Activated CD4-positive, alpha-beta T cell treated with anti-CD3 and anti-CD28 coated beads for 36 hours (primary cell): ENCODE measurements around the gene ERBB3. TPM values are rescaled to one million over a fixed set of nuclear protein-coding genes. Genes with fewer than 3 reads are reported as not detected.

Source experiments
- ATAC-seq: fragments of 200-7000 bp; cut with Tn5 transposase; one replicate; pipeline ENCODE4 v1.10.0; 2021; ENCODE audit warnings: mild to moderate bottlenecking, moderate library complexity
- CTCF ChIA-PET: fragments of 350-600 bp; sonication (Branson Sonifier 250); formaldehyde crosslinking; loops from one replicate; lab custom pipeline; 2021; ENCODE audit warnings: antibody characterized with exemption; lab: Charles Lee
- POLR2A ChIA-PET: fragments of 350-600 bp; sonication (Branson Sonifier 250); formaldehyde crosslinking; loops from one replicate; lab custom pipeline; 2021; ENCODE audit warnings: antibody characterized with exemption, inconsistent platforms; lab: Charles Lee
- DNase-seq: peaks from one replicate; pipeline ENCODE4 v3.0.0-alpha.2; 2020
- H3K27ac Mint-ChIP-seq: one replicate; pipeline ENCODE4 v1.8.0; 2021; ENCODE audit warnings: mixed read lengths
- H3K27me3 Mint-ChIP-seq: one replicate; pipeline ENCODE4 v1.8.0; 2021; ENCODE audit warnings: mixed read lengths
- H3K36me3 Mint-ChIP-seq: one replicate; pipeline ENCODE4 v1.8.0; 2021; ENCODE audit warnings: low read depth, mixed read lengths
- H3K4me1 Mint-ChIP-seq: one replicate; pipeline ENCODE4 v1.8.0; 2021; ENCODE audit warnings: mixed read lengths
- H3K4me3 Mint-ChIP-seq: one replicate; pipeline ENCODE4 v1.8.0; 2021; ENCODE audit warnings: mild to moderate bottlenecking, moderate library complexity, mixed read lengths
- H3K9me3 Mint-ChIP-seq: one replicate; pipeline ENCODE4 v1.8.0; 2021; ENCODE audit warnings: low read depth, mixed read lengths
- intact Hi-C, 2 experiments: fragments of 100-400 bp; cut with DNase I in 1 of 2; cut with micrococcal nuclease in 1 of 2; formaldehyde crosslinking; loops; one replicate each; pipeline versions ENCODE4 v1.14.2 to v1.15.1; 2022 to 2024; cut with DNase I, micrococcal nuclease
- total RNA-seq, 2 experiments: library from RNA; stranded (reverse); gene quantifications; one replicate each; pipeline ENCODE4 v1.2.3, GENCODE V29; 2021

The ERBB3 gene
- total RNA-seq, 2 experiments from 2014 or later = 0.32 to 0.57 TPM

DNA sequence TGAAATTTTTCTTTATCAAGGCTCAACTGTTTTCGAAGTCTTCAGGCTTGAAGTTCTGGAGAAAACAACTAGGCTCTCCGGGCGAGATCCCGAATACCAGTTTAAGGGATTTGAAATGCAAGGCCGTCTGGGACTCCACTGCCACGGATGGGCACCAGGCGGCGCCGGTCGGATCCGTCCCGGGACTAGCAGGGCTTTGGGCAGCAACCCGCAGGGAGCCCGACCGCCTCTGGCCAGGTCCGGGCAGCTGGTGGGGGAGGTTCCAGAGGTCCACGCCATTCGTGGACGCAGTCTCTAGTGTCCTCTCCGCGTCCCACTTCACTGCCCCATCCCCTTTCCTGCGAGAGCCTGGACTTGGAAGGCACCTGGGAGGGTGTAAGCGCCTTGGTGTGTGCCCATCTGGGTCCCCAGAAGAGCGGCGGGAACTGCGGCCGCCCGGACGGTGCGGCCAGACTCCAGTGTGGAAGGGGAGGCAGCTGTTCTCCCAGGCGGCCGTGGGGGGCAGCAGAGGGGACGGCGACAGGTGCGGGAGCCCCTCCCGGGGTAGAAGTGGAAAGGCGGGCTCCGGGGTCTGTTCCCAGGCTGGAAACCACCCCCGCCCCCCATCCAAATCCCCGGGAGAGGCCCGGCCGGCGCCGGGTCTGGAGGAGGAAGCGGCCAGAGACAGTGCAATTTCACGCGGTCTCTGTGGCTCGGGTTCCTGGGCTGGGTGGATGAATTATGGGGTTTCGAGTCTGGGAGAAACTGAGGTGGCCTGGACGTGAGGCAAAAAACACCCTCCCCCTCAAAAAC, 838 bp upstream of the ERBB3 start:
- peaks cover 8% of the 10 kb centered on the region for H3K4me1 Mint-ChIP-seq
- peak overlapping the region; percentile 74 for H3K4me3 Mint-ChIP-seq
- H3K27ac Mint-ChIP-seq = no peak overlapping the region
- POLR2A ChIA-PET = no interaction called here
- peak; percentile 76 for DNase-seq
- H3K36me3 Mint-ChIP-seq = no peaks in the 10 kb centered on the region
- H3K27me3 Mint-ChIP-seq = peaks cover 6% of the 10 kb centered on the region
- peak; percentile 42 for ATAC-seq
- intact Hi-C loops = loop anchor here in 1 of 2 experiments (1.0 kb wide), 2 partner anchors 25 to 39 kb away; partner anchors contain the start of genes PA2G4 and ZC3H10
- CTCF ChIA-PET = interaction anchor here (0.5 to 1.7 kb wide), 20 partner anchors 9 to 423 kb away, joined by 3 to 6 read pairs (median 3); partner anchors contain the start of genes PA2G4 and RNF41
- H3K9me3 Mint-ChIP-seq = no peaks in the 10 kb centered on the region

- ATAC-seq (no peak), DNase-seq (peak; percentile 16)
- H3K9me3 Mint-ChIP-seq = no peaks in the 10 kb centered on the region
- ChIA-PET CTCF (interaction anchor here (0.9 to 2.6 kb wide), 5 partner anchors 21 to 342 kb away, joined by 3 to 7 read pairs (median 4); no protein-coding TSS in a partner anchor), POLR2A (no interaction called here)
- H3K4me1 Mint-ChIP-seq = peaks cover 8% of the 10 kb centered on the region
- peak overlapping the region; percentile 74 for H3K4me3 Mint-ChIP-seq
- H3K36me3 Mint-ChIP-seq = no peaks in the 10 kb centered on the region
- H3K27ac Mint-ChIP-seq = no peak overlapping the region
- intact Hi-C loops = loop anchor here in 1 of 2 experiments (1.0 to 5.0 kb wide), 2 partner anchors 24 to 33 kb away; partner anchors contain the start of gene PA2G4
- H3K27me3 Mint-ChIP-seq = peaks cover 6% of the 10 kb centered on the region
Measured at GRCh38 chr12:56080556-56081138, 682 bp downstream of the ERBB3 start.

DNA sequence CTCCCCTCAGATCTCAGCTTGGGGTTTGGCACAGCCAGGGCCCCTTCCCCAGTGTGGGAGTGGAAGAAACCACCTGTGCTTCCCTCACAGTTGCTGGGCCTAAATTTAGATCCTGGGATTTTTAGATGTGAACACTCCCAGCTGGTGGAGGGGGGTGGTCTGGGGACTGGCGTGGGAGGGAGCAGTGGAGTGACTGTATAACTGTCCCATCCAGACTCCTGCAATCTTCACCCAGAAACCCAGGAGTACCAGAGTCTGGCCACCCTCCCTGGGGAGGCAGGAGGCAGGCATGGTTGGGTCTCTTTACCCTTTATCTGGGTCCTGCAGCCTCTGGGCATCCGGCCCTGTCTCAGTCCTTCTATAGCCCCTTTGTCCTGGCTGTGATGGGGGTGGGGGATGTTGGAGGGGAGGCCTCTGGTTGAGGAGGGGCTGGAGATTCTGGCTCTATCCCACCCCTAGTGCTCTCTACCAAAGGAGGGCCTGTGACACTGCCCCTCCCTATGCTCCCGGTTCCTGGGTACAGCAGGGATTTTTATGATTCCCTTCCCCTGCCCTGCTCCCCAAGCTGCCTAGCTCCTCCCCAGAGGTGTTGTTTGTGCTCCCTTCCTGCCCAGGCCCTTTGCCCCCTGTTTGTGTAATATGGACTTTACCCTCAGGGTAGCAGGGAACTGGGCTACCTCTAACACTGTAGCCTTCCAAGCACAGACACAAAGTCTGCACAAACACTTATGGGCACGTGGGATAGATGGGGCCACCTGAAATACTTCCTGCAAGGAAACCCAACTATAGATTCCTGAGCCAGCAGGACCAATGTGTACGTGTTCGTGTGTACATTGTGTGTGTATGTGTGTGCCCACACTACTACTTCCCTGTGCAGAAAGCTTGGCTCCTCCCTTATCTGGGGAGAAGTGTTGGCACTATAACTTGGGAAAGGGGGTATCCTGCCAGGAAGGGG, 1.7 kb downstream of the ERBB3 start:
- ChIA-PET POLR2A (no interaction called here), CTCF (interaction anchor here (0.7 to 2.6 kb wide), 5 partner anchors 22 to 544 kb away, joined by 3 to 7 read pairs (median 4); partner anchors contain the start of gene PA2G4)
- H3K27me3 Mint-ChIP-seq = peaks cover 6% of the 10 kb centered on the region
- no peak for ATAC-seq
- intact Hi-C loops = loop anchor here in 1 of 2 experiments (5.0 kb wide), 1 partner anchor 34 kb away; no protein-coding TSS in a partner anchor
- H3K4me1 Mint-ChIP-seq = peaks cover 8% of the 10 kb centered on the region
- no peaks in the 10 kb centered on the region for H3K36me3 Mint-ChIP-seq
- H3K9me3 Mint-ChIP-seq = no peaks in the 10 kb centered on the region
- H3K27ac Mint-ChIP-seq = no peak overlapping the region
- no peak for DNase-seq
- H3K4me3 Mint-ChIP-seq = no peak overlapping the region

- CTCF ChIA-PET = interaction anchor here (0.7 to 2.6 kb wide), 6 partner anchors 22 to 544 kb away, joined by 3 to 7 read pairs (median 4); partner anchors contain the start of gene PA2G4
- intact Hi-C loops = loop anchor here in 1 of 2 experiments (5.0 kb wide), 1 partner anchor 35 kb away; no protein-coding TSS in a partner anchor
- H3K36me3 Mint-ChIP-seq = no peaks in the 10 kb centered on the region
- POLR2A ChIA-PET = no interaction called here
- no peak for DNase-seq
- ATAC-seq = no peak
- H3K4me3 Mint-ChIP-seq = no peak overlapping the region
- peaks cover 6% of the 10 kb centered on the region for H3K27me3 Mint-ChIP-seq
- peaks cover 8% of the 10 kb centered on the region for H3K4me1 Mint-ChIP-seq
- H3K9me3 Mint-ChIP-seq = no peaks in the 10 kb centered on the region
- H3K27ac Mint-ChIP-seq = no peak overlapping the region
Measured at GRCh38 chr12:56082382-56082781, 2.4 kb downstream of the ERBB3 start.

DNA sequence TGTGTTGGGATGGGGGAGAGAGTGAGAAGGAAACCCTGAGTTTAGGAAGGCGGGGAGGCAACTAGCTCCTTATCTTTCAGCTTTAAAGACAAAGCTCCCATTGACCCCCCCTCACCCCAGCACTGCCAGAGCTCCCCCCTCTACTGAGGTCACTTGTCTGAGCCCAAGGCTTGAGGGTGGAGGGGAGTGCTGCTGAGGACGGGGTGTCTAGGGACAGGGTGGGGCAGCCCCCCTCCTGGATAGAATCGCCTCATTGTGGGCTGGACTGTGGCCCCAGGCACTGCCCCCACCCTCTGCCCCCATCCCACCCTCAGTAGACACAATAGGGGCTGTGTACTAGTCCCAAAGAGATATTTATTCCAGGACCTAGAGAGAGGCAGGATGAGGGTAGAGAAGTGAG, 3.0 kb downstream of the ERBB3 start:
- H3K27ac Mint-ChIP-seq = no peak overlapping the region
- ATAC-seq (no peak), DNase-seq (no peak)
- CTCF ChIA-PET = interaction anchor here (1.0 to 2.6 kb wide), 5 partner anchors 18 to 87 kb away, joined by 3 to 7 read pairs (median 3); partner anchors contain the start of gene PA2G4
- peaks cover 8% of the 10 kb centered on the region for H3K4me1 Mint-ChIP-seq
- H3K27me3 Mint-ChIP-seq = peaks cover 6% of the 10 kb centered on the region
- no peak overlapping the region for H3K4me3 Mint-ChIP-seq
- no peaks in the 10 kb centered on the region for H3K9me3 Mint-ChIP-seq
- H3K36me3 Mint-ChIP-seq = no peaks in the 10 kb centered on the region
- POLR2A ChIA-PET = interaction anchor here (0.6 kb wide), 1 partner anchor 37 kb away, joined by 3 read pairs; no protein-coding TSS in a partner anchor
- intact Hi-C loops = loop anchor here in 1 of 2 experiments (5.0 kb wide), 1 partner anchor 36 kb away; no protein-coding TSS in a partner anchor

- Mint-ChIP-seq H3K4me1 (peaks cover 4% of the 10 kb centered on the region), H3K4me3 (no peak overlapping the region), H3K27ac (no peak overlapping the region), H3K36me3 (no peaks in the 10 kb centered on the region), H3K9me3 (no peaks in the 10 kb centered on the region), H3K27me3 (peaks cover 6% of the 10 kb centered on the region)
- intact Hi-C loops = loop anchor here in 1 of 2 experiments (5.0 kb wide), 1 partner anchor 38 kb away; no protein-coding TSS in a partner anchor
- POLR2A ChIA-PET = interaction anchor here (0.6 kb wide), 1 partner anchor 111 kb away, joined by 4 read pairs; the partner anchor contains the start of gene RAB5B
- CTCF ChIA-PET = interaction anchor here (0.5 to 1.8 kb wide), 8 partner anchors 10 to 438 kb away, joined by 3 to 6 read pairs (median 3); partner anchors contain the start of genes PA2G4, SLC39A5 and SMARCC2
- peak; percentile 66 for DNase-seq
- peak; percentile 51 for ATAC-seq
Measured at GRCh38 chr12:56084958-56085543, 5.1 kb downstream of the ERBB3 start.

DNA sequence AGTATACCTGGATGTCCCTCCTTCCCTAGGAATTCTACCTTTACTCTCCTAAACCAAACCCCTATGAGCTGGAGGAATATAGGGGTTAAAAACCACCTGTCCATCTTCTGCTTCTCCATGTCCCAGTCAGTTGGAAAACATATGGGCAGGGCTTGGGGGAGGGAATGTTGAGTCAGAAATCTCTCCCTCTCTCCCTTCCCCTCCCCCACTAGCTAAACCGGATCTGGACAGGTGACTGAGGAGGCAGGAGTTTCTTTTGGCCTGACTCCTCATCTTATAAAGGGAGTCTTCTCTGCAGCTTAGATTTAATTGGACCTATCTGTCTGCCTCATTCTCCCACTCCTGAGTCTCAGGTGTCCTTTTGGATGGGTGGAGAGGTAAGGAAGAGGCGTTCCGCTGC, 6.1 kb downstream of the ERBB3 start:
- ChIA-PET CTCF (interaction anchor here (0.6 to 1.8 kb wide), 5 partner anchors 9 to 161 kb away, joined by 3 to 6 read pairs (median 3); partner anchors contain the start of genes PA2G4, SLC39A5 and SMARCC2), POLR2A (no interaction called here)
- intact Hi-C loops = no loop called here
- H3K27me3 Mint-ChIP-seq = peaks cover 4% of the 10 kb centered on the region
- no peaks in the 10 kb centered on the region for H3K9me3 Mint-ChIP-seq
- H3K27ac Mint-ChIP-seq = no peak overlapping the region
- no peak for ATAC-seq
- no peaks in the 10 kb centered on the region for H3K4me1 Mint-ChIP-seq
- H3K4me3 Mint-ChIP-seq = no peak overlapping the region
- H3K36me3 Mint-ChIP-seq = no peaks in the 10 kb centered on the region
- no peak for DNase-seq

DNA sequence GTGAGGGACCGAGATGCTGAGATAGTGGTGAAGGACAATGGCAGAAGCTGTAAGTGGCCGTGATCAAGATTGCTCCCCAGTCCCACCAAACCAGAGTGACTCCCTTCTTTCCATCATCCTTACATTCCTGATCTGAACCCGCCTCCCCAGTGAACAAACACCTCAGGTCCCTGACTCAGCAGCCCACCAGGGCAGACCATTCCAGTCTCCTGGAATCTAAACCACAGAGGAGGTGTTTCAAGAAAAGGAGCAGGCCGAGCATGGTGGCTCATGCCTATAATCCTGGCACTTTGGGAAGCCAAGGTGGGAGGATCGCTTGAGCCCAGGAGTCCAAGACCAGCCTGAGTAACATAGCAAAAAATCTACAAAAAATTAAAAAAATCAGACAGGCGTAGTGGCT, 6.6 kb downstream of the ERBB3 start:
- CTCF ChIA-PET = interaction anchor here (0.9 to 1.3 kb wide), 2 partner anchors 103 to 160 kb away, joined by 3 to 4 read pairs; partner anchors contain the start of gene SMARCC2
- Mint-ChIP-seq H3K36me3 (no peaks in the 10 kb centered on the region), H3K4me1 (no peaks in the 10 kb centered on the region), H3K27ac (no peak overlapping the region), H3K4me3 (no peak overlapping the region), H3K9me3 (no peaks in the 10 kb centered on the region), H3K27me3 (peaks cover 3% of the 10 kb centered on the region)
- POLR2A ChIA-PET = no interaction called here
- ATAC-seq (no peak), DNase-seq (no peak)
- intact Hi-C loops = no loop called here

DNA sequence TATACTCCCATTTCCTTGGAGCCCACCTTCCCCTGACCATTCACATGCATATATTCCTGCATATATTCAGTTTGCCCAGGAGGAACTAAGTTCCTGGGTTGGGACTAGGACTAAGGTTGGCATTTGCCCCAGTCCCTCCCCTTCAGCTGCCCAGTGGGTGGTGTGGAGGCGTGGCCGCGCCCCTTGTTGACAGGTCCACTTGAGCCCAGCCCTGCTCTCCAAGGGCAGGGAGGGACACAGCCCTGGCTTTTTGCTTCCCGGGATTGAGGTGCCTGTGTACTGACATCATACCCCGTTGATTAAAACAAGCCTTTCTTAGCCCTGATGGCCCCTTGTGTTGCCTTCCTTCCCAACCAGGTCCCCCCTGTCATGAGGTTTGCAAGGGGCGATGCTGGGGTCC, 7.3 kb downstream of the ERBB3 start:
- intact Hi-C loops = no loop called here
- no peaks in the 10 kb centered on the region for H3K36me3 Mint-ChIP-seq
- H3K27ac Mint-ChIP-seq = no peak overlapping the region
- H3K4me1 Mint-ChIP-seq = no peaks in the 10 kb centered on the region
- no peak for ATAC-seq
- CTCF ChIA-PET = no interaction called here
- H3K4me3 Mint-ChIP-seq = no peak overlapping the region
- H3K9me3 Mint-ChIP-seq = no peaks in the 10 kb centered on the region
- no peak for DNase-seq
- no peaks in the 10 kb centered on the region for H3K27me3 Mint-ChIP-seq
- POLR2A ChIA-PET = no interaction called here

GRCh38 chr12:56097738-56098137, 17.8 kb downstream of the ERBB3 start:
- intact Hi-C loops = no loop called here
- H3K27ac Mint-ChIP-seq = no peak overlapping the region
- no peaks in the 10 kb centered on the region for H3K9me3 Mint-ChIP-seq
- no peaks in the 10 kb centered on the region for H3K27me3 Mint-ChIP-seq
- DNase-seq = no peak
- no peaks in the 10 kb centered on the region for H3K36me3 Mint-ChIP-seq
- CTCF ChIA-PET = no interaction called here
- H3K4me3 Mint-ChIP-seq = no peak overlapping the region
- POLR2A ChIA-PET = no interaction called here
- ATAC-seq = no peak
- H3K4me1 Mint-ChIP-seq = peaks cover 17% of the 10 kb centered on the region
